IMR-90 (cell line): Measurements from ENCODE around the gene IL21. TPM values are rescaled to one million over a fixed set of nuclear protein-coding genes. Genes with fewer than 3 reads are reported as not detected.

Experiments used
- polyA plus RNA-seq, 3 experiments: library from polyadenylated mRNA; depleted of rRNA; stranded (reverse); fragments of >200 nt; gene quantifications; 2 replicates each; pipeline ENCODE4 v1.2.3, GENCODE V29; 2012; ENCODE audit warnings: low replicate concordance in 1 of 3
- total RNA-seq: library from RNA; depleted of rRNA; stranded (reverse); fragments of >200 nt; gene quantifications from 2 replicates; pipeline ENCODE4 v1.2.3, GENCODE V29; 2012; rRNA removed

The IL21 gene
- total and polyA plus RNA-seq, 2 of the 4 experiments (the other 2 are of a cell fraction) = not detected

Other genes with a start within 250 kb of the IL21 start
- not detected in 2 replicates for gene ADAD1, start 242.1 kb downstream of the IL21 start, total RNA-seq
- not detected in 2 replicates for gene ADAD1, start 242.1 kb downstream of the IL21 start, polyA plus RNA-seq (2012; rRNA removed)
- gene IL2, start 164.3 kb downstream of the IL21 start, total RNA-seq = not detected in 2 replicates
- gene IL2, start 164.3 kb downstream of the IL21 start, polyA plus RNA-seq (2012; rRNA removed) = not detected in 2 replicates
- 5.0 and 5.9 TPM in 2 replicates for gene BBS12, start 111.6 kb upstream of the IL21 start, total RNA-seq
- 0.87 and 1.1 TPM in 2 replicates for gene BBS12, start 111.6 kb upstream of the IL21 start, polyA plus RNA-seq (2012; rRNA removed)
- 27.1 and 54.4 TPM in 2 replicates for gene FGF2, start 205.8 kb upstream of the IL21 start, total RNA-seq
- gene FGF2, start 205.8 kb upstream of the IL21 start, polyA plus RNA-seq (2012; rRNA removed) = 12.9 and 14.9 TPM in 2 replicates